CD8-positive, alpha-beta memory T cell (primary cell): ENCODE data around the gene SPATS2L. TPM values are rescaled to one million over a fixed set of nuclear protein-coding genes. Genes with fewer than 3 reads are reported as not detected.

Source experiments
- CTCF ChIA-PET: fragments of 350-600 bp; sonication (Branson Sonifier 250); formaldehyde crosslinking; loops from one replicate; lab custom pipeline; 2021; ENCODE audit warnings: antibody characterized with exemption; lab: Charles Lee
- POLR2A ChIA-PET: fragments of 350-600 bp; sonication (Branson Sonifier 250); formaldehyde crosslinking; loops from one replicate; lab custom pipeline; 2021; ENCODE audit warnings: antibody characterized with exemption; lab: Charles Lee
- DNase-seq, 5 donors: peaks; one replicate each; pipeline versions ENCODE4 v3.0.0 to v3.0.0-alpha.2; 2020 to 2022; ENCODE audit warnings: mixed read lengths in 1 of 5
- H3K27ac ChIP-seq: one replicate; pipeline ENCODE4 v1.7.0; 2013; ENCODE audit warnings: low read depth, mild to moderate bottlenecking, low read length, moderate library complexity
- H3K27me3 ChIP-seq: 2 replicates; pipeline ENCODE4 v1.7.0; 2013; ENCODE audit warnings: low read length, mild to moderate bottlenecking; ENCODE audit not compliant: insufficient read depth, poor library complexity, severe bottlenecking
- H3K36me3 ChIP-seq: 2 replicates; pipeline ENCODE4 v1.7.0; 2013; ENCODE audit warnings: mild to moderate bottlenecking, low read length, moderate library complexity; ENCODE audit not compliant: insufficient read depth
- H3K4me1 ChIP-seq: 2 replicates; pipeline ENCODE4 v1.7.0; 2013; ENCODE audit warnings: mild to moderate bottlenecking, low read length, moderate library complexity; ENCODE audit not compliant: insufficient read depth
- H3K4me3 ChIP-seq: 2 replicates; pipeline ENCODE4 v1.7.0; 2013; ENCODE audit warnings: mild to moderate bottlenecking, low read length
- H3K9me3 ChIP-seq: 2 replicates; pipeline ENCODE4 v1.7.0; 2013; ENCODE audit warnings: mild to moderate bottlenecking, low read length
- H3K27ac Mint-ChIP-seq, 8 donors: one replicate each; pipeline ENCODE4 v1.8.0; 2020 to 2021; ENCODE audit warnings: mixed read lengths in 8 of 8, mild to moderate bottlenecking in 6 of 8, inconsistent platforms in 3 of 8, moderate library complexity in 3 of 8
- H3K27me3 Mint-ChIP-seq, 2 donors: one replicate each; pipeline ENCODE4 v1.8.0; 2020 to 2021; ENCODE audit warnings: mixed read lengths in 2 of 2, mild to moderate bottlenecking in 1 of 2, moderate library complexity in 1 of 2
- H3K36me3 Mint-ChIP-seq, 3 donors: one replicate each; pipeline ENCODE4 v1.8.0; 2020 to 2021; ENCODE audit warnings: mixed read lengths in 3 of 3, inconsistent platforms in 1 of 3, mild to moderate bottlenecking in 1 of 3
- H3K4me1 Mint-ChIP-seq, 3 donors: one replicate each; pipeline ENCODE4 v1.8.0; 2020 to 2021; ENCODE audit warnings: mixed read lengths in 3 of 3, inconsistent platforms in 1 of 3, mild to moderate bottlenecking in 1 of 3
- H3K4me3 Mint-ChIP-seq, 7 donors: one replicate each; pipeline ENCODE4 v1.8.0; 2020 to 2021; ENCODE audit warnings: mixed read lengths in 7 of 7, mild to moderate bottlenecking in 6 of 7, moderate library complexity in 4 of 7, inconsistent platforms in 2 of 7
- H3K9me3 Mint-ChIP-seq, 5 donors: one replicate each; pipeline ENCODE4 v1.8.0; 2020 to 2022; ENCODE audit warnings: mixed read lengths in 5 of 5, mild to moderate bottlenecking in 3 of 5, moderate library complexity in 2 of 5, inconsistent platforms in 1 of 5
- polyA plus RNA-seq: library from polyadenylated mRNA; unstranded; fragments of 300-500 nt; fragmentation: Illumina TruSeq; gene quantifications from one replicate; pipeline ENCODE4 v1.2.3, GENCODE V29; 2021
- total RNA-seq, 2 experiments: library from RNA; stranded (reverse); gene quantifications; one replicate each; pipeline ENCODE4 v1.2.3, GENCODE V29; 2021

SPATS2L gene
- total and polyA plus RNA-seq, 3 experiments from 2014 or later = 11.3 to 22.2 (median 21.8) TPM

DNA sequence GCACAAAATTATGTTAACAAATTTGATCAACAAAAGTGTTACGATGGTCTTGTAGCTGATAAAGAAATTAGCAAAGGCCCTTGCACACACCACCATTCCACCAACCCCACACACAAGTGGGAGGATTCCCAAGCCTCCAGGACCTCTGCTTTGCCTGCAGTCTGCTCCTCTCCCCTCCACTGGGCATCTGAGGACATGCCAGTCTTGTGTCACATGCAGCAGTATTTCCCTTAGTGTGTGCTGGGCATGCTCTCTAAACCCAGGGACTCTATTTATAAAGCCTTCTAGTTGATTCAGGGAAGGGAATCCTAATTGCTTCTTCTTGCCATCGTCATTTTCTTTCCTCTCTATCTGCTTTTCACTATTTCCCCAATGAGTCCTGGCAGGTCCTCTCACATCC lies 150.1 kb downstream of the SPATS2L start:
- POLR2A ChIA-PET = no interaction called here
- no peak overlapping the region for H3K4me3 ChIP-seq
- H3K4me3 Mint-ChIP-seq = no peak overlapping the region
- H3K4me1 ChIP-seq = no peaks in the 10 kb centered on the region
- CTCF ChIA-PET = interaction anchor here (1.7 kb wide), 1 partner anchor 15 kb away, joined by 4 read pairs; no protein-coding TSS in a partner anchor
- DNase-seq = no peak
- no peaks in the 10 kb centered on the region for H3K36me3 ChIP-seq
- H3K27me3 Mint-ChIP-seq = no peaks in the 10 kb centered on the region
- H3K36me3 Mint-ChIP-seq = peaks cover 0 to 7% (median 0%) of the 10 kb centered on the region in 3 donors
- no peaks in the 10 kb centered on the region for H3K9me3 Mint-ChIP-seq
- H3K27ac ChIP-seq = no peak overlapping the region
- H3K9me3 ChIP-seq = no peaks in the 10 kb centered on the region
- H3K4me1 Mint-ChIP-seq = peaks cover 5 to 35% (median 16%) of the 10 kb centered on the region in 3 donors
- H3K27me3 ChIP-seq = no peaks in the 10 kb centered on the region
- H3K27ac Mint-ChIP-seq = no peak overlapping the region

DNA sequence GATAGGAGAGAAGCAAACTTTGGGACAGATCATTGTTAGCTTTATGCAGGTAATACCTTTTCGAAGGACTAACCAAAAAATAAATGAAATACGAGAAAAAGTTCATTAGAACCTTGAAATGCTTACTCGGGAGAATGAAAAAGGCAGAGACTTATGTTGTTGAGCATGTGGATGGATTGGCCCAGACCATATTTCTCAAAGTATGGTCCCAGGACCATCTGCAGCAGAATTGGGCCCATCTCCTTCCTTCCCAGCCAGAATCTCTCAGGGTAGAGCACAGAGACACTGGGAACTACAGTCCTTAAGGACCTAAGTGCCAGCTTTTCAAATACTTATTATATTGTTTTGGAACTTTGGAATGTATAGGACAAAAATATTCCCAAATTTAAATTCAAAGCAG lies 152.6 kb downstream of the SPATS2L start:
- no peak for DNase-seq
- peaks cover 24 to 56% (median 40%) of the 10 kb centered on the region in 3 donors for H3K4me1 Mint-ChIP-seq
- ChIA-PET POLR2A (no interaction called here), CTCF (interaction anchor here (0.6 to 1.6 kb wide), 2 partner anchors 12 to 23 kb away, joined by 3 read pairs; no protein-coding TSS in a partner anchor)
- Histone ChIP-seq H3K27ac (no peak overlapping the region), H3K9me3 (no peaks in the 10 kb centered on the region), H3K36me3 (no peaks in the 10 kb centered on the region), H3K4me3 (no peak overlapping the region), H3K27me3 (no peaks in the 10 kb centered on the region), H3K4me1 (peaks cover 9% of the 10 kb centered on the region)
- peaks cover 0 to 7% (median 6%) of the 10 kb centered on the region in 3 donors for H3K36me3 Mint-ChIP-seq
- H3K27me3 Mint-ChIP-seq = no peaks in the 10 kb centered on the region
- no peak overlapping the region for H3K27ac Mint-ChIP-seq
- H3K9me3 Mint-ChIP-seq = no peaks in the 10 kb centered on the region
- H3K4me3 Mint-ChIP-seq = no peak overlapping the region

DNA sequence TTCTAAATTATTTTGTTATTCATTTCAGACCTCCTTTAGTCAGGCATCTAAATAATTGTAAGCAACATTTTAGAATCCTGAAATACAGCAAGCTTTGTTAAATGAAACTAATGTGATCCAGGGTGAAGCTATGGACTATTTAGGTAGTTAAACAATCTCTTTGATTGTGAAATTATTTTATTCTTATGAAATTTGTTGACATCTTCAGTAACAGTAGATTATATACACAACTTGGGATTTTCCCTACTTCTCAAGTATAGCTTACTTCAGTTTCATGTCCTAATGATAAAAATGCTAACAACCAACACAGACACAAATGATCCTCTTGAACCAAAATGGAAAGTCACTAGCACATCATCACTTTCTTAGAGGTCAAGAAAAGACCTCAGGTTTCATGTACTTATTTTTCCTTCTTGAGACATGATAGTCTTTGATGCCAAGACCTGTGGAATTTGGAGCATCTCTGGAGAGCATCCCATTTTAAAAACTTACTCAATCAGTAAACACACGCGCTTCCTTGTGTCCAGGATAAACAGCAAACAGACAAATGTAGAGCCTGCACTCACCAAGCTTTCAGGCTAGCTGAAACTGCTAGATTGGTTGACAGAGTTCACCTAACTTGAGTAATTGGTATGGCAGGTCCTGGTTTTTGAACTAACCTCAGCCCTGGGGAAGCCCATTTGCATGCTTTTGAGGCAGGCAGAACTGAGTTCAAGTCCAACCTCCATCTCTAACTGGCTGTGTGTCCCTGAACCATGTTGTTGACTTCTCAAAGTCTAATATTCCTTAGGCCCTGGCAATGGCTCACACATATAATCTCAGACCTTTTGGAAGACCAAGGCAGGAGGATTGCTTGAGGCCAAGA lies 155.6 kb downstream of the SPATS2L start:
- Histone ChIP-seq H3K4me3 (no peak overlapping the region), H3K4me1 (peaks cover 22% of the 10 kb centered on the region), H3K9me3 (no peaks in the 10 kb centered on the region), H3K36me3 (no peaks in the 10 kb centered on the region), H3K27ac (no peak overlapping the region), H3K27me3 (no peaks in the 10 kb centered on the region)
- Mint-ChIP-seq H3K9me3 (no peaks in the 10 kb centered on the region), H3K27me3 (no peaks in the 10 kb centered on the region), H3K4me3 (no peak overlapping the region), H3K4me1 (peaks cover 38 to 57% (median 56%) of the 10 kb centered on the region in 3 donors), H3K36me3 (peaks cover 0 to 7% (median 4%) of the 10 kb centered on the region in 3 donors), H3K27ac (peak overlapping the region in 5 of 8 donors; percentile 27 to 56 (median 35))
- CTCF ChIA-PET = interaction anchor here (0.9 kb wide), 1 partner anchor 10 kb away, joined by 5 read pairs; no protein-coding TSS in a partner anchor
- DNase-seq = no peak
- POLR2A ChIA-PET = no interaction called here

DNA sequence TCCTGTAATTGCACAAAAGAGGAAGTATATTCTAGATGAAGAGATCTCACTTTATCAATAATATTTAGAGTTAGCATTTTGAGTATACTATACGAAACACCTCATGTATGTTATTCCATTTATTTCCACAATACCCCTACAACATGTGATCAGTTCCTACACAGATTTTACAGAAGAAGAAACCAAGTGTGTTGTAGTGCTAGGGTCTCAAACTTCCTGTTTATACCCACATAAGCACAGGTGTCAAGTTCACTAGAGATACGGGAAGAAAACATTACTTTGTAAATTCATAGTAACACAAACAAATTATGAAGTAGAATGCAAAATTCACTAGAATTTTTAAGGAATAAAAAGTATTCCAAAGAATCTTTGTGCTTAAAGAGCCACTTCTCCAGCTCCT lies 157.0 kb downstream of the SPATS2L start:
- no peak overlapping the region for H3K4me3 ChIP-seq
- Mint-ChIP-seq H3K27ac (peak overlapping the region in 7 of 8 donors; percentile 3 to 74 (median 62)), H3K4me3 (peak overlapping the region in 5 of 7 donors; percentile 2 to 73 (median 49)), H3K4me1 (peaks cover 52 to 70% (median 69%) of the 10 kb centered on the region in 3 donors), H3K9me3 (no peaks in the 10 kb centered on the region), H3K27me3 (no peaks in the 10 kb centered on the region), H3K36me3 (peaks cover 0 to 7% (median 2%) of the 10 kb centered on the region in 3 donors)
- H3K9me3 ChIP-seq = no peaks in the 10 kb centered on the region
- H3K27ac ChIP-seq = no peak overlapping the region
- POLR2A ChIA-PET = no interaction called here
- peaks cover 36% of the 10 kb centered on the region for H3K4me1 ChIP-seq
- no peaks in the 10 kb centered on the region for H3K36me3 ChIP-seq
- CTCF ChIA-PET = interaction anchor here (0.7 kb wide), 1 partner anchor 18 kb away, joined by 3 read pairs; no protein-coding TSS in a partner anchor
- H3K27me3 ChIP-seq = no peaks in the 10 kb centered on the region
- no peak for DNase-seq

DNA sequence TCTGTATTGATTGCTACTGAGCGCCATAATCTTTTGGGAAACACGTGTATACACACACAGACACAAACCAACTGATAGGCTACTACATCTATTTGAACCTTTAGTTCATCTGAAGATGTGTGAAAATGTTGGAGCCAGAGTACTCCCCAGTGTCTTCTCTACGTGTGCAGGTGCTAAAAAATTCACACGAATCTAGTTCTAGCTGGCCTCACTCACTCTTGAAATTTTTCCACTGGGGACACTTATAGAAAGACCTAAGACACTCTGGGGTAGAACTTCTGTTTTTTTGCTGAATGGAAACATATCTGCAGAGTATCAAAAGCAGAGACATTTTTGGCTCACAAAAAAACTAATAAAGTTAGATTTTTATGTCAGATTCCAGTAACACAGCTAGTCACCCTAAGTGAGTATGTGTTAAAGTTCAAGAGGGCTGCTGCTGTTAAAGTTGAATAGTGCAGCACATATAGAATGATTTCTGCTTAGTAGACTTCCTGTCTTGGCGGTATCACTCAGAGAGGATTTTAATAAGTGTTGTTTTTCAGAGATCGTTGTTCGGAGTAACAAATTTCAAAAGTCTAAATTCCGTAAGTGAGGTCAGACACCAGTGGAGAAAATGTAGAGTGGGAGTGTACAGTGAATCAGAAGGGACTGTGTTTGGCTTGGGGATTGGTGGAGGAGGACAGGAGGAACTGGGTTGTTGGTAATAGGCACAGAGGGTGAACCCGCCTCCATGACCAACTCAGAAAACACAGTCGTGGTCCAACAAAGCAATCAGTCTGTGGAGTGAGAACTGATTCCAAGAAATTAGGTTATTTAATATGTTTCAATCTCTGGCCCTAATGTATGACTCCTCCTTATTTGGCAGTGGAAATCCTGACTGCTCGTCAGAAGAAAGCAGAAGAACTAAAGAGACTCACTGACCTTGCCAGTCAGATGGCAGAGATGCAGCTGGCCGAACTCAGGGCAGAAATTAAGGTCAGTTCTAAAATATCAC lies 160.2 kb downstream of the SPATS2L start:
- ChIA-PET CTCF (interaction anchor here (0.8 to 1.8 kb wide), 4 partner anchors 15 to 493 kb away, joined by 3 to 8 read pairs (median 5); no protein-coding TSS in a partner anchor), POLR2A (no interaction called here)
- Mint-ChIP-seq H3K27ac (peak overlapping the region; percentile 80 to 99 (median 94)), H3K36me3 (peaks cover 0 to 7% (median 4%) of the 10 kb centered on the region in 3 donors), H3K4me3 (peak overlapping the region; percentile 51 to 87 (median 81)), H3K9me3 (no peaks in the 10 kb centered on the region), H3K27me3 (no peaks in the 10 kb centered on the region), H3K4me1 (peaks cover 63 to 78% (median 78%) of the 10 kb centered on the region in 3 donors)
- Histone ChIP-seq H3K27ac (peak overlapping the region; percentile 55), H3K36me3 (no peaks in the 10 kb centered on the region), H3K4me3 (peak overlapping the region; percentile 42), H3K9me3 (no peaks in the 10 kb centered on the region), H3K4me1 (peaks cover 48% of the 10 kb centered on the region), H3K27me3 (no peaks in the 10 kb centered on the region)
- peak in 3 of 5 donors; percentile 7 to 43 (median 33) for DNase-seq

DNA sequence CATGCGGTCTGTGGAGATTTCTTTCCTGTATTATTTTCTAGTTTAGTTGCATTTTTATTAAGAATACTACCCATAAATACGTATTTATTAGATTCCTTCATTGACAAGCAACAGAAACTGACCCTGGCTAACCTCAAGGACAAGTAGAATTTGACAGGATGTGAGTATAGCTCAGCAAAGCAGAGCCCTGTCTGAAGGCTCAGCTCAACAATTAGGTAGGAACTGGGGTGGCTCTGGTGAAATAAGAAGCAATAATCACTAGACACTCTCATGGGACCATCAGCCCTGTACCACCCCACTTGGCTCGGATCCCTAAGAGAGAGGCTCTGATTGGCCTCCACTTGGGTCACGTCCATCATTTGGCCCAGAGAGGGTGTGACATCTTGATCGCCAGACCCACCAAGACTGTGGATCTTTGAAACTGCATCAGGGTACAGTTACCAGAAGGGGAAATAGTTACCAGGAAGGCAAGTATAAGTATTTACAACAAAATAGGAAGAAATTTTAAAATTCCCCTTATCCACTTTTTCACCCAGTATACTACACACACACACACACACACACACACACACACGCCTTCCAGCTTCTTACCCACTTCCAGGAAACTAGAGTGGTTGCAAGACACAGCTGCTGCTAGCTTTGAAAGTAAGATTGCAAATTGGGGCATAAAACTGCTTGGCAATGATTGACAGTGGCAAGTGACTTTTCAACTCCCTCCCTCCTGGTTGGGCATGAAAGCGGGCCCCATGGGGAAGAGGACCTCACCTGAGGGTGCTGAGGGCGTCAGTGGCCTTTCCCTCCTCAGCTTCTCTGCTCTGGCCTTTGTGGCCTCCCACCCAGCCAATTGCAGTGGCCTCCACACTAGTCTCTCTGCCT lies 161.6 kb downstream of the SPATS2L start:
- CTCF ChIA-PET = interaction anchor here (0.6 to 1.8 kb wide), 8 partner anchors 11 to 495 kb away, joined by 3 to 8 read pairs (median 4); no protein-coding TSS in a partner anchor

More for the DNA sequence above, 161.6 kb downstream of the SPATS2L start:
- no peaks in the 10 kb centered on the region for H3K9me3 ChIP-seq
- peaks cover 45% of the 10 kb centered on the region for H3K4me1 ChIP-seq
- DNase-seq = peak in 3 of 5 donors; percentile 29 to 49 (median 37)
- Mint-ChIP-seq H3K27ac (peak overlapping the region; percentile 80 to 99 (median 94)), H3K4me3 (peak overlapping the region; percentile 12 to 87 (median 78)), H3K27me3 (no peaks in the 10 kb centered on the region), H3K4me1 (peaks cover 55 to 67% (median 66%) of the 10 kb centered on the region in 3 donors), H3K9me3 (no peaks in the 10 kb centered on the region), H3K36me3 (peaks cover under 1 to 5% (median 5%) of the 10 kb centered on the region in 3 donors)
- POLR2A ChIA-PET = no interaction called here
- peak overlapping the region; percentile 42 for H3K4me3 ChIP-seq
- H3K36me3 ChIP-seq = no peaks in the 10 kb centered on the region
- H3K27me3 ChIP-seq = no peaks in the 10 kb centered on the region
- H3K27ac ChIP-seq = peak overlapping the region; percentile 55
